GM23248 (cell line): ENCODE results near the gene ATP13A3. TPM values are rescaled to one million over a fixed set of nuclear protein-coding genes. Genes with fewer than 3 reads are reported as not detected.
A peak's percentile ranks its signal among the peaks of the same experiment; 100 is the strongest.

Source experiments
- DNase-seq: peaks from one replicate; pipeline ENCODE4 v3.0.0-alpha.2; 2015
- H2AFZ ChIP-seq: fragments of 200-600 bp; sonication (generic); 2 replicates; pipeline ENCODE4 v1.6.1; 2016; ENCODE audit warnings: antibody characterized with exemption
- H3F3A ChIP-seq: fragments of 200-600 bp; sonication (generic); 2 replicates; pipeline ENCODE4 v1.6.1; 2016; ENCODE audit warnings: mild to moderate bottlenecking, antibody characterized with exemption, mixed run types; ENCODE audit not compliant: insufficient read depth
- H3K27ac ChIP-seq: fragments of 200-600 bp; sonication (generic); 2 replicates; pipeline ENCODE4 v1.5.1; 2016; ENCODE audit warnings: mild to moderate bottlenecking
- H3K27me3 ChIP-seq: fragments of 200-600 bp; sonication (generic); replicated peaks from 2 replicates; pipeline ENCODE4 v1.6.1; 2016; ENCODE audit warnings: mild to moderate bottlenecking; ENCODE audit not compliant: insufficient read depth
- H3K36me3 ChIP-seq: fragments of 200-600 bp; sonication (generic); 2 replicates; pipeline ENCODE4 v1.6.1; 2016; ENCODE audit warnings: low read depth, mild to moderate bottlenecking
- H3K4me1 ChIP-seq: fragments of 200-600 bp; sonication (generic); 2 replicates; pipeline ENCODE4 v1.6.1; 2016; ENCODE audit warnings: mild to moderate bottlenecking; ENCODE audit not compliant: insufficient read depth
- H3K4me2 ChIP-seq: fragments of 200-600 bp; sonication (generic); one replicate; pipeline ENCODE4 v1.6.1; 2016; ENCODE audit warnings: mild to moderate bottlenecking; ENCODE audit not compliant: unreplicated experiment
- H3K4me3 ChIP-seq: fragments of 200-600 bp; sonication (generic); 2 replicates; pipeline ENCODE4 v1.5.1; 2016; ENCODE audit warnings: mild to moderate bottlenecking
- H3K79me2 ChIP-seq: fragments of 200-600 bp; sonication (generic); 2 replicates; pipeline ENCODE4 v1.6.1; 2016; ENCODE audit warnings: mild to moderate bottlenecking; ENCODE audit not compliant: insufficient read depth
- H3K9ac ChIP-seq: fragments of 200-600 bp; sonication (generic); 2 replicates; pipeline ENCODE4 v1.6.1; 2016; ENCODE audit warnings: mild to moderate bottlenecking
- H3K9me2 ChIP-seq: fragments of 200-600 bp; sonication (generic); 2 replicates; pipeline ENCODE4 v1.6.1; 2016; ENCODE audit warnings: mixed run types, mild to moderate bottlenecking, moderate library complexity; ENCODE audit not compliant: insufficient read depth
- H3K9me3 ChIP-seq: fragments of 200-600 bp; sonication (generic); one replicate; pipeline ENCODE4 v1.6.1; 2017; ENCODE audit warnings: low read depth
- H4K20me1 ChIP-seq: fragments of 200-600 bp; sonication (generic); 2 replicates; pipeline ENCODE4 v1.6.0; 2016; ENCODE audit not compliant: insufficient read depth
- EZH2 ChIP-seq: fragments of 200-600 bp; sonication (generic); IDR thresholded peaks from 2 replicates; pipeline ENCODE4 v1.6.1; 2018; ENCODE audit warnings: antibody characterized with exemption, mild to moderate bottlenecking; ENCODE audit not compliant: insufficient read depth, poor library complexity, severe bottlenecking
- EZH2phosphoT487 ChIP-seq: fragments of 200-600 bp; sonication (generic); IDR thresholded peaks from 2 replicates; pipeline ENCODE4 v1.6.1; 2018; ENCODE audit warnings: antibody characterized with exemption, moderate library complexity, mild to moderate bottlenecking, low read depth; ENCODE audit not compliant: insufficient read depth
- WGBS, 2 experiments: methylation state at CpG; one replicate each; pipeline ENCODE4 v1.1.6; 2015 to 2017; ENCODE audit warnings: low lambda C conversion rate in 2 of 2, low coverage in 1 of 2; ENCODE audit errors: missing lambda C conversion rate in 2 of 2; 5-methylcytosine and 5-hydroxymethylcytosine counted together
- in situ Hi-C: fragments of 300-500 bp; cut with MboI; formaldehyde crosslinking; loops from 2 replicates; pipeline ENCODE4 v1.15.0; 2020
- polyA plus RNA-seq: library from polyadenylated mRNA; unstranded; fragments of >200 nt; fragmentation: Nextera tagmentation; extraction: Ambion mirVana; gene quantifications from 2 replicates; pipeline ENCODE4 v1.2.1, GENCODE V29; 2016
- total RNA-seq: library from RNA; depleted of rRNA; stranded (reverse); fragments of >200 nt; shearing (Covaris generic); gene quantifications from 2 replicates; pipeline ENCODE4 v1.2.3, GENCODE V29; 2014

Gene ATP13A3
- total and polyA plus RNA-seq, 2 experiments from 2014 or later: 22.3 to 232 TPM

DNA sequence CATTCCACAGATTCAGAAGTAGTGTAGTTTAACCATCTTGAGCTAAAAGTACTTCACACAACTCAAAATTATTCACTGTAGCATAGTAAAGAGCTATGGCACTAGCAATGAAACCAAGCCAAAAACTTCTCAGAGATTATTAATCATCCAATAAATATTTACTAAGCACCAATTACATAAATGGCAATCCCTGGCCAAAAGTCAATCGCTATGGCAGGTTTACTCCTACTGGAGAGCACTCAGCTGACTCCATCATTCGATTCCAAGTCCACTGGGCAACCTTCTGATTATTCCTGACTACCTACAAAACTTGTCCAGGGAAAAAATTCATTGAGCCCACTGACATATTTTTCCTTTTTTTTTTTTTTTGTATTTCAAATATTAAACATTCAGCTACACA lies 23.9 kb downstream of the ATP13A3 start:
- in situ Hi-C loops: no loop called here
- peaks cover 39% of the 10 kb centered on the region for H3K36me3 ChIP-seq
- WGBS, 2 experiments: 99 to 100% methylated on average over 2 of the region's 2 CpGs

DNA sequence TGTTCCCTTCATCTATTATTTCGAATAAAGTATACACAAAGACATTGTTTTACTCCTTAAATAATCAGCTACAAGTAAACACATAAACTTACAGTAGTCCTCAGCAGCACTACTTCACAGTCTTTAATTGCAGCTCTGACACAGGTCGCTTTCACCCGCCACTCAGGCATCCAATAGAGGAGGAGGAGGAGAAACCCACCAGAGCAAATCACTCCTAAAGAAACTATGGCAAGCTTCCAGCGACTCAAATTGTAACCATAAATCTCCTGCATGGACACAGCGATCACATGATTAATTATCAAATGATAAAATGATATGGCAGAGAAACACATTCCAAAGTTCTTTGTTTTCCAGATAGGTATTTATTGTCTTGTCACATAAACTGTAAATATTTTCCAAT lies 26.2 kb downstream of the ATP13A3 start:
- no peaks in the 10 kb centered on the region for H3K9me2 ChIP-seq
- no peak overlapping the region for H3K27ac ChIP-seq
- H3F3A ChIP-seq: peaks cover 23% of the 10 kb centered on the region; the same call in 1 of the 2 replicates
- no peak overlapping the region for H3K4me2 ChIP-seq
- TF ChIP-seq EZH2phosphoT487: no peak
- no peak overlapping the region for H3K9ac ChIP-seq
- no peaks in the 10 kb centered on the region for H3K27me3 ChIP-seq
- H3K79me2 ChIP-seq: peaks cover 99% of the 10 kb centered on the region
- no peak for DNase-seq
- no peak overlapping the region for H2AFZ ChIP-seq
- no peaks in the 10 kb centered on the region for H3K9me3 ChIP-seq
- H3K4me1 ChIP-seq: peaks cover 5% of the 10 kb centered on the region; the same call in 1 of the 2 replicates
- peaks cover 52% of the 10 kb centered on the region for H3K36me3 ChIP-seq
- no peaks in the 10 kb centered on the region for H4K20me1 ChIP-seq
- whole genome bisulfite sequencing, 2 experiments: 89 to 92% methylated on average over 5 of the region's 5 CpGs
- H3K4me3 ChIP-seq: no peak overlapping the region
- in situ Hi-C loops: no loop called here

More for the DNA sequence above, 23.9 kb downstream of the ATP13A3 start:
- Histone ChIP-seq H2AFZ (no peak overlapping the region), H3F3A (peaks cover 13% of the 10 kb centered on the region; the same call in 1 of the 2 replicates), H3K9me3 (no peaks in the 10 kb centered on the region), H3K4me3 (no peak overlapping the region), H3K4me1 (peaks cover 21% of the 10 kb centered on the region), H3K27ac (no peak overlapping the region), H4K20me1 (no peaks in the 10 kb centered on the region), H3K9me2 (no peaks in the 10 kb centered on the region), H3K4me2 (no peak overlapping the region), H3K9ac (no peak overlapping the region), H3K27me3 (no peaks in the 10 kb centered on the region), H3K79me2 (peaks cover 100% of the 10 kb centered on the region)
- TF ChIP-seq EZH2phosphoT487 (no peak), EZH2 (no peak)
- DNase-seq: peak; percentile 30

DNA sequence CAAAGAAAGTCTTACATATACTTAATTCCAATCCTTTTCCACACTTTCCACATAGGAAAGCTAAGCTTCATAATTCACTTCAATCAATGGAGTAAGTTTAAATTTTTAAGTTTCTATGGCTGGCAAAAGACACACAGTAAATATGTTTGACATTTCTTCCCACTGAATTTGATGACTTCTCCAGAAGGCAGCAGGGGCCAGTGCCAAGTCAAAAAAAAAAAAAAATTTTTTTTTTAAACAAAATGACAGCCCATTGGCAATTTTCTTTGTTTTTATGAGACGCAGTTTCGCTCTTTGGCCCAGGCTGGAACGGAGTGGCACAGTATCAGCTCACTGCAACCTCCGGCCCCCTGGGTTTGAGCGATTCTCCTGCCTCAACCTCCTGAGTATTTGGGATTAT lies 28.7 kb downstream of the ATP13A3 start:
- Histone ChIP-seq H4K20me1 (no peaks in the 10 kb centered on the region), H3K36me3 (peaks cover 72% of the 10 kb centered on the region), H3K79me2 (peaks cover 98% of the 10 kb centered on the region), H3K4me1 (peaks cover 5% of the 10 kb centered on the region; the same call in 1 of the 2 replicates), H2AFZ (no peak overlapping the region), H3K9ac (no peak overlapping the region), H3K4me2 (no peak overlapping the region), H3K9me2 (no peaks in the 10 kb centered on the region), H3F3A (peaks cover 32% of the 10 kb centered on the region; the same call in 1 of the 2 replicates), H3K9me3 (no peaks in the 10 kb centered on the region), H3K27ac (no peak overlapping the region), H3K27me3 (no peaks in the 10 kb centered on the region), H3K4me3 (no peak overlapping the region)
- WGBS, 2 experiments: 52 to 59% methylated on average over 5 of the region's 5 CpGs
- peak; percentile 36 for DNase-seq
- in situ Hi-C loops: no loop called here
- TF ChIP-seq EZH2 (no peak), EZH2phosphoT487 (no peak)

DNA sequence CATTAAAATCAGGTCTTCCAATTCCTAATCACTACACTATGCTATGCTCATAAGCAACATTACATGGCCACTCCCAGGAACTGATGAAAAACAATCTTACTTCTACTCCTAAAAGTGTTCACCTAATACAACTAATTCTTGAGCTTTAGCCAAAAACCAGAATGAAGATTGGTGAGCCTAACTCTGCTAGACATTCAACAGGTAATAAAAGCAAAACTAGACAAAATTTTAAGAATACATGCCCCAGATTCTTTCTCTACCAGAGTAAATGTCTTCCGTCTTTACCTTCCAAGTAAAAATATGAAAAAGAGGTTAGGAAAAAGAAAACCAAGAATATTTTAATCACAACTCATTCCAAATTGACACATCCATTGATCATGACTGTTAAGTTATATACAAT lies 31.3 kb downstream of the ATP13A3 start:
- Histone ChIP-seq H3K4me2 (no peak overlapping the region), H2AFZ (no peak overlapping the region), H3K79me2 (peaks cover 73% of the 10 kb centered on the region), H3F3A (peaks cover 39% of the 10 kb centered on the region), H3K36me3 (peaks cover 68% of the 10 kb centered on the region), H3K27me3 (no peaks in the 10 kb centered on the region), H3K27ac (no peak overlapping the region), H3K9me3 (no peaks in the 10 kb centered on the region), H3K9ac (no peak overlapping the region), H3K4me1 (no peaks in the 10 kb centered on the region), H3K4me3 (no peak overlapping the region), H4K20me1 (no peaks in the 10 kb centered on the region), H3K9me2 (no peaks in the 10 kb centered on the region)
- no peak for DNase-seq
- WGBS, 2 experiments: 98 to 100% methylated on average over 1 of the region's 1 CpG
- no peak for TF ChIP-seq EZH2phosphoT487
- in situ Hi-C loops: no loop called here

DNA sequence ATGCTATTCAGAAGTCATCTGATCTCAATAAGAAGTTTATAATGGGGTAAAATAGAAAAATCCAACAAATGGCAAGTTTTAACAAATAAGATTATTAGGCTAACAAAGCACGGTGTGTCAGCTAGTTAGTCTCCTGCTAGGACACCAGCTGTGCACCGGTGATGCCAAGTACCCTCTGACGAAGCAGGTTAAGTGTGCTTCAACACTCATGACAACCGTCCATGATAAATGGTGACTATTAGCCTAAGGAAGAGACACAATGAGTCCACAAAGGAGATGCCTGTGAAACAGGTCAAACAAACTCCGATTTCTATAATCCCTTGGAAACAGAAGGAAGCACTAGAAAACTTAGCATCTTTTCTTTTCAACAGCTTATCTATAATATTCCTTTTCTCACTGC lies 36.5 kb downstream of the ATP13A3 start:
- H3K9me3 ChIP-seq: no peaks in the 10 kb centered on the region
- WGBS, 2 experiments: 64 to 75% methylated on average over 5 of the region's 5 CpGs
- H3K36me3 ChIP-seq: peaks cover 79% of the 10 kb centered on the region
- peaks cover 72% of the 10 kb centered on the region for H3K79me2 ChIP-seq
- H3F3A ChIP-seq: peaks cover 45% of the 10 kb centered on the region
- no peaks in the 10 kb centered on the region for H3K27me3 ChIP-seq
- H2AFZ ChIP-seq: no peak overlapping the region
- peak; percentile 7 for DNase-seq
- in situ Hi-C loops: no loop called here
- no peaks in the 10 kb centered on the region for H3K4me1 ChIP-seq
- no peaks in the 10 kb centered on the region; the same call in 1 of the 2 replicates for H4K20me1 ChIP-seq
- no peak for TF ChIP-seq EZH2phosphoT487
- no peak for TF ChIP-seq EZH2
- H3K4me3 ChIP-seq: no peak overlapping the region
- H3K27ac ChIP-seq: no peak overlapping the region
- H3K9ac ChIP-seq: no peak overlapping the region
- H3K9me2 ChIP-seq: no peaks in the 10 kb centered on the region
- no peak overlapping the region for H3K4me2 ChIP-seq
